UCSD-AML1 (cell line): ENCODE data around the gene IL9R.
"Not testable (repeated sequence)": the region's sequence is repeated elsewhere in the genome, so short reads cannot be mapped to it uniquely, and the experiment has no call there.

Experiments used
- DNase-seq: peaks from one replicate; lab custom pipeline; 2025; ENCODE audit not compliant: unreplicated experiment; lab: John Stamatoyannopoulos, UW

Gene IL9R

DNA sequence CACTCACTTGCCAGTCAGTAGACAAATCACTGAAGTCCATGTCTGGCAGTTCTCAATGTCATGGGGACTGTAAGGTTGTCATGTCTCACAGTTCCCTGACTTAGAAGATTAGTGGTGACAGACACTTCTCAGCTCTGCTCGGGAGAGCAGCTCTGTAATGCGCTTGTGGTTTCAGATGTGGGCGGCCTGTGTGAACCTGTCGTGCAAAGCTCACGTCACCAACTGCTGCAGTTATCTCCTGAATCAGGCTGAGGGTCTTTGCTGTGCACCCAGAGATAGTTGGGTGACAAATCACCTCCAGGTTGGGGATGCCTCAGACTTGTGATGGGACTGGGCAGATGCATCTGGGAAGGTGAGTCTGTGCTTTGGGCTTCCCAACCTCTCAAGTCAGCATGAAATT lies at the start of gene IL9R:
IL9R (plus strand) TSS at position 261 of the 400 bp plus-strand sequence; CDS start at position 325, 64 bp downstream.
- DNase-seq: no peak

DNA sequence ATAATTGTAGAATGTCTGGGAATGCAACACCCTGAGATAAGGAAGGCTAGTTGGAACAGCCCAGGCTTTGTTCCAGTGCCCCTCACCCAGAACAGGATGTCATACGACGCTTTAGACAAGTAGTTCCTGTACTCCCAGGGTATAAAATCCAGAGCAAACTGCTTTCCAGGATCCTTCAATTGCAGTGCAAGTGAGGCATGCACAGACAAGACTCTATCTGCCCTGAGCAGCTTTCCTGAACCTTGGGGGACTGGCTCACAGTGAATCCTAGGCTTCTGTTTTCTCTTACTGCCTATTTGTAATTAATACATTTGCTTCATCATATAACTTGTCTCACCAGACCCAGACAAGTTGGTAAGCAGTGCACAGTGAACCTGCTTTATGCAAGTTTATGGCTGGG lies 48.4 kb upstream of the IL9R start:
- DNase-seq: no peak

GRCh38 chrX:155951237-155951789 lies 46.2 kb upstream of the IL9R start:
- no peak for DNase-seq

DNA sequence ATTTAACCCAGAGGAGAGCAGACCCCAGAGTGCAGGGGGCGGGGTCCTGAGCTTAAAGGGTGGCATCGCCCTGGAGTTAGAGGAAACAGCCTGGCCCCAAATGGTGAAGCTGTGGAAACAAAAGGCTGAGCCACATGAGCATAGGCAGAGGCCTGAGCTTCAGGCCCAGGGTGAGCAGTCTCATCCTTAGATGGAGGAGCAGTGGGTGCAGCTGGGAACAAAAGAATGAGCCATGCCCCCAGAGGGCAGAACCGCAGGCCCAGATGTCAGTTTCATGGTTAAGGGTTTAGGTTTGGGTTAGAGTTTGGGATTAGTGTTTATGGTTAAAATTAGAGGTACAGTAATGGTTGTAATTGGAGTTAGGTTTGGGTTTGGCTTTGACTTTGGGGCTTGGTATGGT lies 44.4 kb upstream of the IL9R start:
- DNase-seq: no peak

GRCh38 chrX:155954793-155955192 lies 42.7 kb upstream of the IL9R start:
- no peak for DNase-seq

GRCh38 chrX:155956099-155956498 lies 41.4 kb upstream of the IL9R start:
- no peak for DNase-seq

DNA sequence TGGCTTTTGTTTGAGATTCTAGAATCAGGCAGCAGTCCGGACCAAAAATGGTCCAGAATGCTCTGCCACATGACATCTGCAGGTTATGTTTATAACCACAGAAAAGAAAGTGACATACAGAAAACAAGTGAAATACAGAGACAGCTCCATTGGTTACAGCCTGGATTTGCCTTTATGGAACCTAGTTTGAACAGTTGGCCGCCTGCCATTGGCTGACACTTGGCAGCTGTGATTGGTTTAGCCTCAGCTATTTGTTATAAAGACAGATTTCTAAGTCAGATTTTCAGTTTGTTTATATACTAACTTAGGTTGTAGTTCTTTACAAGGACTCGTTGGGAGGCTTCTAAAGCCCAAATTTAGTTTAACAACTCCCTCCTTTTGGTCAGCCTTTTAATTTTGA lies 40.8 kb upstream of the IL9R start:
- no peak for DNase-seq

- DNase-seq: no peak
Measured at GRCh38 chrX:155957843-155958242, 39.7 kb upstream of the IL9R start.

GRCh38 chrX:155959018-155959587 lies 38.4 kb upstream of the IL9R start:
- no peak for DNase-seq

DNA sequence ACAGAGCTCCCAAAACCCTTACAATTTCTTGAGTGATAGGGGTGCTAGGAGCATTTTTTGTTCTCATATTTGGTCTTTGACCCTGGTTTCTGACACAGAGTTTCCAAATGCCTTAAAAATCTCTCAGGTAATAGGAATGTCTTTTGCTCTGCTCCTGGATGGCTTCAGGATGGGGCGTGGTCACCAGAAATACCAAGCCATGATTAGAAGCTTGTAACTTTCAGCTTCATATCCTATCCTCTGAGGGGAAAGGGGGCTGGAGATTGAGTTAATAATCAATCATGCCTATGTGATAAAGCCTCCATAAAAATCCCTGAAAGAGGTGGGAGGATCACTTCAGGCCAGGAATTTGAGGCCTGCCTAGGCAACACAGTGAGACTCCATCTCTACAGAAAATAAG lies 34.6 kb upstream of the IL9R start:
- no peak for DNase-seq

DNA sequence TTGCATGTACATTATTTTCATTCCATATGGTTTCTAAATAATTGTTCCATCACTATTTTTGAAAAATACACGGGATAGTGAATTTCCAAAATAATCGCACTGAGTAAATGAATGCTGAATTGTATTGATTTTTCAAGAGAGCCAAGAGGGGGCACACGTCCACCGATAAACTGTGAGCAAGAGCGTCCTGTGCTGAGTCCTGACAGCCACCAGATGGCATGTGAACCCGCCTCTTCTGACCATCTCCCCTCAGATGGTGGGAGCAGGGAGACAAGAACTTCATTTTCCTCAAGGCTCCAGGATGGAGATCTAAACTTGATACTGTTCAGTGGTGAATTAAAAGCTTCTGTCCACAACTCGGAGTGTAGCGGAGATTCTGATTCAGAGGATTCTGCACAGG lies 30.6 kb upstream of the IL9R start:
- DNase-seq: peak; percentile 42

GRCh38 chrX:155967653-155968325 lies 29.7 kb upstream of the IL9R start:
- DNase-seq: no peak

DNA sequence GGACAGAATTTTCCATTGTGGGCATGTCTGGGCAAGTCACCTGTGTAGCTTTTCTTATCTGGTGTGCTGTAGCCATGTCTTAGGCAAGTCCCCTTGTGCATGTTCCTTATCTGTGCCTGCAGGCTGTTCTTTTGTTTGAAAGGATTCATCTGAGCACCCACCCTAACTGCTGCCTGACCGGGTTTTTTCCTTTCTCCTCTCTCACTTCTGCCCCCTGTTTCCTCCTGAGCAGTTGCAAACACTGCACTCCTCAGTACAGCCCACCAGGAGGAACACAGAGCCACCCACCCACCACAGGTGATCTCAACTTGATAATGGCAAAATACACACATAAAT lies 29.2 kb upstream of the IL9R start:
- no peak for DNase-seq

DNA sequence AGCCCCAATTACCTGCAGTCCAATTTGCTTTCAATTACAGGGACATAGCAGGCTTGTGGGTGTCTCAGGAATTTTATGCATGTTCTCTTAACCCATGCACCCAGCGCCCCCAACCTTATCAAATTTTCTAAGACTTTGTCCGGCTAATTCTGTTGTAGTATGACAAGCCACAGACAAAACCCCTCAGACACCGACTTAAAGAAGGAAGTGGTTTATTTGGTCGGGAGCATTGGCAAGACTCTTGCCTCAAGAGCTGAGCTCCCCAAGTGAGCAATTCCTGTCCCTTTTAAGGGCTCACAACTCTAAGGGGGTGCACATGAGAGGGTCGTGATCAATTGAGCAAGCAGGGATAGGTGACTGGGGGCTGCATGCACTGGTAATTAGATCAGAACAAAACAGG lies 28.7 kb upstream of the IL9R start:
- DNase-seq: no peak

DNA sequence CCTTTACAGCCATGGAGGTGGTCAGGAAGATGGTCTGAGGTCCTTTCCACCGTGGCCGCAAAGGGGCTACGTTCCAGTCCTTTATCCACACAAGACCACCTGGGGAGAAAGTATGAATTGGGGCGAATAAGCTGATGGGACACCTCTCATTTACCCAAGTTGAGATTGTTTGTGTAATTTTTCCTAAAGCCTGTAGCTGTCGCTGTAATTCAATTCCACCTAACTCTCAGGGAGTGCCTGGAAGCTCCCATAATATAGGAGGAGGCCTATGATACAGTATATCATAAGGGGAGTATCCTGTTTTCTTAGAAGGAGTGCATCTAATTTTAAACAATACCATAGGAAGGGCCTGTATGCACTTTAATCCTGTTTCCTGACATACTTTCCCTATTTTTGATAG lies 25.8 kb upstream of the IL9R start:
- DNase-seq: not testable (repeated sequence)

GRCh38 chrX:155972241-155972640 lies 25.3 kb upstream of the IL9R start:
- DNase-seq: not testable (repeated sequence)

- no peak for DNase-seq
Measured at GRCh38 chrX:155983326-155983725, 14.2 kb upstream of the IL9R start.

DNA sequence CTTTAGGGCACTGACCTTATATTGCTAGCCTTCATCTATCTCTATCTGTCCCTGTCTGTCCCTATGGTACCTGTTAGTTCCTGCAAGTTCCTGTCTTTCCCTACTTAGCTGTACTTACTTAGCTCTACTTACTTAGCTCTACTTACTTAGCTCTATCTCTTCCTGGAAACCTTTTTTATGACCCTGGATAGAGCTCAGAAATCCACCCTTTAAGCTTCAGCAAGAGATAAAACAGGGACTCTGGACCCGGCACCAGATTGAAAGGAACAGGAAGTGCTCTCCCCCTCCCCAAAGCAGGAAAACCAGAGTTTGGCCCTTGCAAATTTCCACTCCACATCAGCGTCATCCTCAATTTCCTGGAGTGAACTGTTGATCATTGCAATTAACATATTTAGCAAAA lies 12.3 kb upstream of the IL9R start:
- DNase-seq: no peak

DNA sequence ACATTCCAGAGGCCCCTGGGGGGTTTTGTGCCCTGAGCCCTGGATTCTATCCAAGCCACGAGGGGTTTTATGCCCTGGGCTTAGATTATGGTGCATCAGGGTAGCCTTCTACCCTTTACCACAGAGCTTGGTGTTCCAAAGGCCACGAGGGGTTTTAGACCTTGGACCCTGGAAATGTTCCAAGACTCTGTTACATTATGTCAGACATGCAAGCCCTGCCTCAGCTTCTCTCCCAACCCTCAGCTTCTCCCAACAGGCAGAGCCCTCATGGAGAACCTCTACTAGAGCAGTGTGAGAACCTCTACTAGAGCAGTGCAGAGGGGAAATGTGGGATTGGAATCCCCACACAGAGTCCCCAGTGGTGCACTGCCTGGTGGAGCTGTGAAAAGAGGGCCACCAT lies 10.5 kb upstream of the IL9R start:
- DNase-seq: not testable (repeated sequence)

DNA sequence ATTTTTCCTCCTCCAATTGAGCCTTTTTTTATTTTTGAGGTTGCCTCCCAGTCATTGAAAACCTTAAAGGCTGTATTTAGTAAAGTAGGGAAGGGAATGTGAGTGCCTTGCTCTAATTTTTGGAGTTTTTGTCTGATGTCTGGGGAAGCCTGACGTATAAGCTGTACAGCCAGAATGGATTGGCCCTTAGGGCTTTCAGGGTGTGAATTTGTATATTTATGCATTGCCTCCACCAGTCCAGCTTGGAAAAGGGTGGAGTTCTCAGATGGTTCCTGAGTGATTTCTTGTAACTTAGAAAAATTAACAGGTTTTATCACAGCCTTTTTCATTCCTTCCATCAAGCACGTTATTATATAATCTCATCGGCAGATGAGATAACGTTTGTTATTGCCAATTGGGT lies 8.6 kb upstream of the IL9R start:
- DNase-seq: no peak

DNA sequence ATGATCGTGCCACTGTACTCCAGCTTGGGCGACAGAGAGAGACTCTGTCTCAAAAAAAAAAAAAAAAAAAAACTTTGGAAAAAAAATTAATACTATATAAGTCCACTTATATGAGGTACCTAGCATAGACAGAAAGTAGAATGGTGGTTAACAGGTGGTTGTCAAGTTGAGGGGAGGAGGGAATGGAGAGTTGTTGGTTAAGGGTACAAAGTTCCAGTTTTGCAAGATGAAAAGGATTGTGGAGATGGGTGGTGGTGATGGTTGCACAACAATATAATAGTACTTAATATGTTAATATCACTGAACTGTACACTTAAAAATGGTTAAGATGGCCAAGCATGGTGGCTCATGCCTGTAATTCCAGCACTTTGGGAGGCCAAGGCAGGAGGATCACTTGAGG lies 4.1 kb upstream of the IL9R start:
- DNase-seq: no peak

DNA sequence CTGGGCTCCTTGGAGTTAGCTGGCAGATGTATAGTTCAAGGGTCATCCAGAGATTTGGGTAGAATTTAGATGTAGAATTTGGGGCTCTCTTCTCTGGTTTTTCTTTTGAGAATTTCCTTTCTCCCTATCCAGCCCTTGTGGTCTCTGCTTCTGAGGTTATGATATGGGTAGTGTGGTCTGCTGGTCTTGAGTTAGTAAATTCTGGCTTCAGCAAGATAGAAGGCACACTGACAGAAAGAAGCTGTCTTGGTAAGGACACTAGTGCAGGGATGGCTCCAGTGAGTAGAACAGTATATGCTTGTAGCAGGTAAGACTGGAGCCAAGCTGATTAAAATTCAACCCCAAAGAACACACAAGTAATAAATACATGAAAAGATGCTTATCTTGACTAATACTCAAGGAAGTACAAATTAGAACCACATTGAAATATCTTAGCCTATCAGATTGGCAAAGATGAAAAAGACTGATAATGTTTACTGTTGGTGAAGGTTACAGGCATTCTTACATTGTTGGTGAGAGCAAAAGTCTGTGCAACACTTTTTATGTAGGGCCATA lies 2.1 kb upstream of the IL9R start:
- DNase-seq: no peak

DNA sequence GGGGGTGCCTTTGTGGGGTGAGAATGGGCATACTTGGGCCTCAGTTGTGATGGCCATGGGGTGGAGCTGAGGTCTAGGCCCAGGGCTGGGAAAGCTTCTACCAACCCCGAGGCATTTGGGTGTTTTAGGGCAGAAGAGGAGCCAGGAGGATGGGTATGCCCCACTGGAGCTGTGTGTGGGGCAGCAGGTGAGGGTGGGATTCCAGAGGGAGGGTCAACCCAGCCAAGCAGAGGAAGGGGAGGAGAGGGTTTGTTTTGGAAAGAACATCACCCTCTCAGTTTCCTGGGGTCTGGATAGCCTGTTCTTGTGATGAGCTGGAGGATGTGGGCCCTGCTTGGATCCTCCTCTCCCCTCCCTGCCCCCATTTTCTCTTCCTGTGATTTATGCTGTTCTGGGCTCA lies 620 bp downstream of the IL9R start:
- no peak for DNase-seq
